Measurements from ENCODE around the gene SNTG2.

- no peak for TF ChIP-seq CTCF (IDR thresholded peaks at IDR 0.05)
- TF ChIP-seq ZFX (IDR thresholded peaks at IDR 0.05; ENCODE audit: borderline replicate concordance) = no peak
Observed at GRCh38 chr2:1248187-1248586, 297.5 kb downstream of the SNTG2 start.

Data from 22Rv1 (cell line).